ENCODE measurements around the gene DEPDC7.
"Not testable (repeated sequence)": the region's sequence is repeated elsewhere in the genome, so short reads cannot be mapped to it uniquely, and the experiment has no call there.

DEPDC7 gene

DNA sequence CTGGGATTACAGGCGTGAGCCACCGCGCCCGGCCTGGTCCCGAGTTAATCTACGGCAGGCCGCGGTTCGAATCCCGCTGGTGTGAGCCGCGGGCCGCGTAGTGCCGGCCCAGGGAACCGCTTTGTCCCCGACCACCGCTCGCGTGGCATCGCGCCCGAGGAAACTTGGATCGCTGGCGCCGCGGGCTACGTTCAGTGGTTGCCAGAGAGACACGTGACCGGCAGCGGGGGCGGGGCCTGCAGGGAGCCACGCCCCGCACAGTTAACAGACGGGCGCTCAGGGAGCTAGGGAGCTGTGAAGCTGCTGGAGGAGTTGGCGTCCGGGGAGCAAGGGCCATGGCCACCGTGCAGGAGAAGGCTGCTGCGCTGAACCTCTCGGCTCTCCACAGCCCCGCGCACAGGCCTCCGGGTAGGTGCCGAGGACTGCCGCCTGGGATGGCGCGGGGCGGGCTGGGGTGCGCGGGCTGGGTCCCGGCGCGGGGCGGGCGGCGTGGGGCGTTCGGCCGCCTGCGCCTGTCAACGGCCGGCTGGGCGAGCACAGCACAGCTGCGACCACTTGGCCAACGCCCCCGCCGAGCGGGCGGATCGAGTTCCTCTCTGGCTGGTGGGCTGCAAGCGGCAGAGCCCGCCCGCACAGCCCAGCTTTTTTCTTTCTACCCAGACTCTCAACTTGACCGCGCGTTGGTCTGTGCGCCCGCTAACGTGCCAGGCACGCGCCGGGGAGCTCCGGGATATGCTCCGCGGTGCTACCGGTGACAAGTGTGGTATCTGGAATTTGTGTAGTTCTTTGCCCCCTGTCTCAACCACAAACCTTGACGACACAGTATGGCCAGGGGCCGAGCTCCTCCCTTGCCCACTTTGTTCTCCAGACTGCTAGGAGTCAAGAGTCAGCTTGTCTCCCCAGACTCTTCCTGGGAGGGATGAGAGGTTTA is at the start of gene DEPDC7:
TSS of gene DEPDC7 (plus strand) at position 258 of the 931 bp plus-strand sequence. CDS start at position 336, 78 bp downstream.
- no peaks in the 10 kb centered on the region for H3K36me3 ChIP-seq (ENCODE audit: insufficient read depth, low read length)
- H3K27ac ChIP-seq (ENCODE audit: low read depth, low read length): peak within 1 kb of the TSS; percentile 12; the same call in 1 of the 2 replicates
- H3K4me3 ChIP-seq (ENCODE audit: low read depth, low read length): peak within 1 kb of the TSS; percentile 90
- H3K4me1 ChIP-seq (ENCODE audit: control insufficient read depth, insufficient read depth, low read length, unreplicated experiment): peaks cover 18% of the 10 kb centered on the region
- peaks cover 16% of the 10 kb centered on the region for H3K79me2 ChIP-seq (ENCODE audit: control insufficient read depth, insufficient read depth, low read length, unreplicated experiment)
- peak within 1 kb of the TSS; percentile 95 for H2AFZ ChIP-seq (ENCODE audit: low read length, unreplicated experiment)
- no peaks in the 10 kb centered on the region for H3K27me3 ChIP-seq (ENCODE audit: insufficient read depth, low read length)

DNA sequence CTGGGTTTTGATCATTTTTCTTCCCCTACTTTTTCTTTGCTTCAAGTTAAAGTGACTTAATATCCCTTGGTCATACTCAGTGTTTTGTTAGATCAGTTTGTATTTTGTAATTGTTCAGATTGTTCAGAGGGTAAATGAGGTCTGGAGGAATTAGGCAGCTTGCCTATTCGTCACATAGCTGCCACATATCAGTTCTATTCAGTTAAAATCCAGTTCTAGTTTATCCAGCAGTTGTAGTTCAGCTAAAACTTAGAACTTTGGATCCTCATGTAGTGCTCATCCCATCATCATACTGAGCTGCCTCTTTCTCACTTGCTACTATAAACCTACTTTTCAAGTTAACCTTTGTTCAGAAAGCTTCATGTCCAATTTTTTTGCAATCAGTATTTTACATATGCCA is 47.1 kb upstream of the DEPDC7 start:
- Histone ChIP-seq H3K36me3 (ENCODE audit: insufficient read depth, low read length) (peaks cover 6% of the 10 kb centered on the region; the same call in 1 of the 2 replicates), H3K79me2 (ENCODE audit: control insufficient read depth, insufficient read depth, low read length, unreplicated experiment) (no peaks in the 10 kb centered on the region), H2AFZ (ENCODE audit: low read length, unreplicated experiment) (no peak overlapping the region), H3K4me3 (ENCODE audit: low read depth, low read length) (no peak overlapping the region), H3K27ac (ENCODE audit: low read depth, low read length) (no peak overlapping the region), H3K27me3 (ENCODE audit: insufficient read depth, low read length) (no peaks in the 10 kb centered on the region), H3K4me1 (ENCODE audit: control insufficient read depth, insufficient read depth, low read length, unreplicated experiment) (no peaks in the 10 kb centered on the region)

DNA sequence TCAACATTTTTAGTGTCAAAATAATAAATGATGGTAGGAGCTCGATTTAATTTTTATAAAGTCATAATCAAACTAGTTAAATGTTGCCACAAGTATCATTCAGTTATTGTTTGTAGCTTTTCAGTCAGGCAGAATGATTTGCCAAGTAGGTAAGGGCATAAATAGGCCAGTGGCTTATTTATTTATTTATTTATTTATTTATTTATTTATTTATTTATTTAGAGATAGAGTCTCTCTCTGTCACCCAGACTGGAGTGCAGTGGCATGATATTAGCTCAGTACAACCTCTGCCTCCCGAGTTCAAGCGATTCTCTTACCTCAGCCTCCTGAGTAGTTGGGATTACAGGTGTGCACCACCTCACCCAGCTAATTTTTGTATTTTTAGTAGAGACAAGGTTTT is 43.4 kb upstream of the DEPDC7 start:
- H2AFZ ChIP-seq (ENCODE audit: low read length, unreplicated experiment); H3K27ac ChIP-seq (ENCODE audit: low read depth, low read length); H3K27me3 ChIP-seq (ENCODE audit: insufficient read depth, low read length); H3K4me3 ChIP-seq (ENCODE audit: low read depth, low read length); H3K79me2 ChIP-seq (ENCODE audit: control insufficient read depth, insufficient read depth, low read length, unreplicated experiment); H3K4me1 ChIP-seq (ENCODE audit: control insufficient read depth, insufficient read depth, low read length, unreplicated experiment): not testable (repeated sequence)
- peaks cover 16% of the 10 kb centered on the region; the same call in 1 of the 2 replicates for H3K36me3 ChIP-seq (ENCODE audit: insufficient read depth, low read length)

DNA sequence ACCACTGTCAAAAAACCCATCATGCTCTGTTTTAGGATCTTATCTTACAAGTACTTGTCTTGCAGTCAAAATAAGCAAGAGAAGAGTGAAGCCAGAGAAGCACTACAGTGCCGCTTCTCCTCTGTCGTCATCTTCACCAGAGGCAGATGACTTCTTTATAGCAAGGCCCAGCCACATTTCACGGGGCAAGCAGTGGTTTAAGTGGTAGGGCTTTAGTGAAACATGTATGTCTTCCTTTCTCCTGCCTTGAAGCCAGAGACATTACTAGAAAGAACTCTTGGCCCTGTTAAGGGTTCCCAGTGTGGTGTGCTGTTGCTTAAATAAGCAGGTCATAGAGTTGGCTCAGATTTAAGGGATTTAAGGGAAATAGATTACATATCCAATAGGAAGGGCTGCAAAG is 42.9 kb upstream of the DEPDC7 start:
- no peak overlapping the region for H3K27ac ChIP-seq (ENCODE audit: low read depth, low read length)
- H2AFZ ChIP-seq (ENCODE audit: low read length, unreplicated experiment): no peak overlapping the region
- H3K79me2 ChIP-seq (ENCODE audit: control insufficient read depth, insufficient read depth, low read length, unreplicated experiment): no peaks in the 10 kb centered on the region
- peaks cover 20% of the 10 kb centered on the region; the same call in 1 of the 2 replicates for H3K36me3 ChIP-seq (ENCODE audit: insufficient read depth, low read length)
- H3K4me3 ChIP-seq (ENCODE audit: low read depth, low read length): no peak overlapping the region
- H3K27me3 ChIP-seq (ENCODE audit: insufficient read depth, low read length): no peaks in the 10 kb centered on the region
- no peaks in the 10 kb centered on the region for H3K4me1 ChIP-seq (ENCODE audit: control insufficient read depth, insufficient read depth, low read length, unreplicated experiment)

DNA sequence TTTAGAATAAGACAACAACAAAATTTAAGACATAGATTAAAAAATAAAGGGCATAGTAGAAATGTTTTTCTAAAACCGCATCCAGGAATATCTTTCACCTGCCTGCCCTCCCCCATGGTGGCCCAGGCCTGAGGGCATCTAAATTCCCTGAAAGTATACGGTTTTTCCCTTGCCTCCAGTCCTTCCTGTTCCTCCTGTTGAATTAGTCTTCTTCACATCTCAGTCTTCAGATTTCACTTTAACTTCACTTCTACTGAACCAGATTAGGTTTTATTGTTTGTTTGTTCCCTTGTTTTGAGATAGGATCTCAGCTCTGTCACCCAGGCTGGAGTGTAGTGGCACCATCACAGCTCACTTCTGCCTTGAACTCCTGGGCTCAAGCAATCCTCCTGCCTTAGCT is 33.1 kb upstream of the DEPDC7 start:
- H3K27me3 ChIP-seq (ENCODE audit: insufficient read depth, low read length): no peaks in the 10 kb centered on the region
- H3K27ac ChIP-seq (ENCODE audit: low read depth, low read length): no peak overlapping the region
- peaks cover 8% of the 10 kb centered on the region; the same call in 1 of the 2 replicates for H3K36me3 ChIP-seq (ENCODE audit: insufficient read depth, low read length)
- H3K4me1 ChIP-seq (ENCODE audit: control insufficient read depth, insufficient read depth, low read length, unreplicated experiment): no peaks in the 10 kb centered on the region
- H3K4me3 ChIP-seq (ENCODE audit: low read depth, low read length): no peak overlapping the region
- H3K79me2 ChIP-seq (ENCODE audit: control insufficient read depth, insufficient read depth, low read length, unreplicated experiment): no peaks in the 10 kb centered on the region
- no peak overlapping the region for H2AFZ ChIP-seq (ENCODE audit: low read length, unreplicated experiment)

DNA sequence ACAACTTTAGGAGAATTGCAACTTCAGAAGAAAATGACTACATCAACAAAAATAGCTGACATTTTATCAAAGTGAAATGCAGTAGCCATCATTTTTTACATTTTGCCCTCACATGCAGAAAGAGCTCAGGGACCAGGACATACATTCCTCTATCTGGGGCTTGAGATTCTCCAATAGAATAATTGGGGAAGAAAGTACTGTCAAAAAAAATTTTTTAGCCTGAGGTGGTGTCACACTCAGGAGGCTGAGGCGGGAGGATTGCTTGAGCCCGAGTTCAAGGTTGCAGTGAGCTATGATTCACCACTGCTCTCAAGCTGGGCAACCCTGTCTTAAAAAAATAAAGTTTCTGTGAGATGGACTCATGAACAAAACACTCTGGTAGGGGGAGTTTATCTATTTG is 32.2 kb upstream of the DEPDC7 start:
- Histone ChIP-seq H3K4me1 (ENCODE audit: control insufficient read depth, insufficient read depth, low read length, unreplicated experiment) (no peaks in the 10 kb centered on the region), H3K27ac (ENCODE audit: low read depth, low read length) (no peak overlapping the region), H2AFZ (ENCODE audit: low read length, unreplicated experiment) (no peak overlapping the region), H3K27me3 (ENCODE audit: insufficient read depth, low read length) (no peaks in the 10 kb centered on the region), H3K36me3 (ENCODE audit: insufficient read depth, low read length) (peaks cover 3% of the 10 kb centered on the region; the same call in 1 of the 2 replicates), H3K79me2 (ENCODE audit: control insufficient read depth, insufficient read depth, low read length, unreplicated experiment) (no peaks in the 10 kb centered on the region), H3K4me3 (ENCODE audit: low read depth, low read length) (no peak overlapping the region)

DNA sequence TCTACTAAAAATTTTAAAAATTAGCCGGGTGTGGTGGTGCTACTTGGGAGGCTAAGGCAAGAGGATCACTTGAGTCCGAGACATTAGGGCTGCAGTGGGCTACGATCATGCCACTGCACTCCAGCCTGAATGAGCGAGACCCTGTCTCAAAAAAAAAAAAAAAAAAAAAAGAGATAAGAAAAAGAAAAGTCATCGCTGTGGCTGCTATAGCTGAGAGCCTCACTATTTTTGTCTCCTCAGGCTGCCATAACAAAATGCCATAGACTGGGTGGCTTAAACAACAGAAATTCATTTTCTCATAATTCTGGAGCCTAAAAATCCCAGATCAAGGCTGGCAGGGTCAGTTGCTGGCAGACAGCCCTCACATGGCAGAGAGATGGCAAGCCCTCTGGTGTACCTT is 30.1 kb upstream of the DEPDC7 start:
- Histone ChIP-seq H3K4me3 (ENCODE audit: low read depth, low read length) (no peak overlapping the region), H2AFZ (ENCODE audit: low read length, unreplicated experiment) (no peak overlapping the region), H3K27ac (ENCODE audit: low read depth, low read length) (no peak overlapping the region), H3K27me3 (ENCODE audit: insufficient read depth, low read length) (no peaks in the 10 kb centered on the region), H3K36me3 (ENCODE audit: insufficient read depth, low read length) (no peaks in the 10 kb centered on the region), H3K79me2 (ENCODE audit: control insufficient read depth, insufficient read depth, low read length, unreplicated experiment) (no peaks in the 10 kb centered on the region), H3K4me1 (ENCODE audit: control insufficient read depth, insufficient read depth, low read length, unreplicated experiment) (no peaks in the 10 kb centered on the region)

DNA sequence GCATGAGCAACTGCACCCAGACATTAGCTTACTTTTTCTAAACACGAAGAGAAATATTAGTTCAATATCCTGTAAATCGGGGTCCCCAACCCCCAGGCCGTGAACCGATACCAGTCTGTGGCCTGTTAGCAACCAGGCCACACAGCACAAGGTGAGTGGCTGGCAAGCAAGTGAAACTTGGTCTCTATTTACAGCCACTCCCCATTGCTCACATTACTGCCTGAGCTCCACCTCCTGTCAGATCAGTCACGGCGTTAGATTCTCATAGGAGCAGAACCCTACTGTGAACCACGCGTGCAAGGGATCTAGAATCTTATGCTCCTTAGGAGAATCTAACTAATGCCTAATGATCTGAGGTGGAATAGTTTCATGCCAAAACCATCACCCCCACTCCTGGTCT is 27.8 kb upstream of the DEPDC7 start:
- H3K4me1 ChIP-seq (ENCODE audit: control insufficient read depth, insufficient read depth, low read length, unreplicated experiment): no peaks in the 10 kb centered on the region
- no peak overlapping the region for H2AFZ ChIP-seq (ENCODE audit: low read length, unreplicated experiment)
- no peaks in the 10 kb centered on the region for H3K79me2 ChIP-seq (ENCODE audit: control insufficient read depth, insufficient read depth, low read length, unreplicated experiment)
- no peak overlapping the region for H3K27ac ChIP-seq (ENCODE audit: low read depth, low read length)
- no peaks in the 10 kb centered on the region for H3K36me3 ChIP-seq (ENCODE audit: insufficient read depth, low read length)
- no peaks in the 10 kb centered on the region for H3K27me3 ChIP-seq (ENCODE audit: insufficient read depth, low read length)
- H3K4me3 ChIP-seq (ENCODE audit: low read depth, low read length): no peak overlapping the region

DNA sequence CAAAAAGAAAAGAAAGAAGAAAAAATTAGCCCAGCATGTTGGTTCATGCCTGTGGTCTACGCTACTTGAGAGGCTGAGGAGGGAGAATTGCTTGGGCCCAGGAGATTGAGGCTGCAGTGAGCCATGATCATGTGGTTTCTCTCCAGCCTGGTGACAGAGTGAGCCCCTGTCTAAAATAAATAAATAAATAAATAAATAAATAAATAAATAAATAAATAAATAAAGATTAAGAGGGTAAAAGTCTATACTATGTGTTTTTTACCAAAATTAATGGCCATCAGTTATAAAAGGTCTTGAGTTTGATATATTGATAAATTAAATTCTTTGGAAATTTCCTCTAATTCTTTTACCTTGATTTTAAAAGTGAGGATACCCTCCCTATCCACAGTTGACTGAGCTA is 25.2 kb upstream of the DEPDC7 start:
- H3K4me1 ChIP-seq (ENCODE audit: control insufficient read depth, insufficient read depth, low read length, unreplicated experiment): no peaks in the 10 kb centered on the region
- no peaks in the 10 kb centered on the region for H3K27me3 ChIP-seq (ENCODE audit: insufficient read depth, low read length)
- H3K79me2 ChIP-seq (ENCODE audit: control insufficient read depth, insufficient read depth, low read length, unreplicated experiment): no peaks in the 10 kb centered on the region
- no peak overlapping the region for H3K27ac ChIP-seq (ENCODE audit: low read depth, low read length)
- H2AFZ ChIP-seq (ENCODE audit: low read length, unreplicated experiment): no peak overlapping the region
- H3K36me3 ChIP-seq (ENCODE audit: insufficient read depth, low read length): no peaks in the 10 kb centered on the region
- no peak overlapping the region for H3K4me3 ChIP-seq (ENCODE audit: low read depth, low read length)

DNA sequence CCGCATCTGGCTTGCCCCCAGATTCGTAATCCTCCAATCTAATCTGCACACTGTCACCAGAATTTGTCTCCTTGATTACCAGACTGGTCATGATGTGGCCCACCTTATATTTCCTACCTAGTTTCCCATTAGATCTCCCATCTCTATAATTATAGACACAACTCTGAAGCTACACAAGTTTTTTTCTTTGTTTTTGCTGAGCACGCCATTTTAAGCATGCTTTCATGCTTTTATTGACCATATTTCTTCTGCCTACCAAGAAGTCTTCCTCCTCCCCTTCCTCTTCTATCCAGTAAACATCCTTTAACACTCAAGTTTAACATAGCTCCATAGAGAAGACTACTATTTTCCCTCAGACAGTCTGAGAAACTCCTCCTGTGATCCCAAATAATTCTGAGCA is 24.3 kb upstream of the DEPDC7 start:
- no peaks in the 10 kb centered on the region for H3K79me2 ChIP-seq (ENCODE audit: control insufficient read depth, insufficient read depth, low read length, unreplicated experiment)
- no peak overlapping the region for H3K4me3 ChIP-seq (ENCODE audit: low read depth, low read length)
- H3K4me1 ChIP-seq (ENCODE audit: control insufficient read depth, insufficient read depth, low read length, unreplicated experiment): no peaks in the 10 kb centered on the region
- no peaks in the 10 kb centered on the region for H3K27me3 ChIP-seq (ENCODE audit: insufficient read depth, low read length)
- no peaks in the 10 kb centered on the region for H3K36me3 ChIP-seq (ENCODE audit: insufficient read depth, low read length)
- H2AFZ ChIP-seq (ENCODE audit: low read length, unreplicated experiment): no peak overlapping the region
- H3K27ac ChIP-seq (ENCODE audit: low read depth, low read length): no peak overlapping the region

DNA sequence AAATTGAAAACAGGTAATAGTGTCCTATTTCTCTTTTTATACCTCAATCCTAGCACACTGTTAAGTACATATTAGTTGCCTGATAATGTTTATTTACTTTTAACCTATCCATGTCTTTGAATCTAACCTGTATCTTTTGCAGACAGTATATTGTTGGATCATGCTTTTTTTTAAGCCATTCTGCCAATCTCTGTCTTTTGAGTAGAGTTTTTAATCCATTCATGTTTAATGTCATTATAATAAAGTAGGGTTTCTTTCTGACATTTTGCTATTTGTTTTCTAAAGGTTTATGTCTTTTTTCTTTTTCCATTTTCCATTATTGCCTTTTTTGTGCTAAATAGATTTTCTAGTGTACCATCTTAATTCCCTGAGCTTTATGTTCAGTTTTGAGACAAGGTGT is 23.8 kb upstream of the DEPDC7 start:
- no peaks in the 10 kb centered on the region for H3K4me1 ChIP-seq (ENCODE audit: control insufficient read depth, insufficient read depth, low read length, unreplicated experiment)
- no peak overlapping the region for H2AFZ ChIP-seq (ENCODE audit: low read length, unreplicated experiment)
- no peak overlapping the region for H3K27ac ChIP-seq (ENCODE audit: low read depth, low read length)
- H3K36me3 ChIP-seq (ENCODE audit: insufficient read depth, low read length): no peaks in the 10 kb centered on the region
- no peak overlapping the region for H3K4me3 ChIP-seq (ENCODE audit: low read depth, low read length)
- H3K79me2 ChIP-seq (ENCODE audit: control insufficient read depth, insufficient read depth, low read length, unreplicated experiment): no peaks in the 10 kb centered on the region
- H3K27me3 ChIP-seq (ENCODE audit: insufficient read depth, low read length): no peaks in the 10 kb centered on the region

Data from ACC112 (cell line).